ENCODE data around the gene SYT14.

GRCh38 chr1:209948155-209948554, 10.1 kb downstream of the SYT14 start:
- TF ChIP-seq CTCF (IDR thresholded peaks at IDR 0.05; ENCODE audit: low read depth, low read length) (no peak), EZH2phosphoT487 (IDR thresholded peaks at IDR 0.05; ENCODE audit: low read depth) (no peak)
